ENCODE data around the gene PPP2R2D.
"Not testable (repeated sequence)": the region's sequence is repeated elsewhere in the genome, so short reads cannot be mapped to it uniquely, and the experiment has no call there.

The PPP2R2D gene

GRCh38 chr10:131909014-131909808 lies 8.4 kb downstream of the PPP2R2D start:
- DNase-seq, result no peak

GRCh38 chr10:131909929-131910328 lies 9.1 kb downstream of the PPP2R2D start:
- DNase-seq, result no peak

GRCh38 chr10:131910663-131911314 lies 10.0 kb downstream of the PPP2R2D start:
- DNase-seq, result no peak

GRCh38 chr10:131911451-131911850 lies 10.6 kb downstream of the PPP2R2D start:
- no peak for DNase-seq

GRCh38 chr10:131912620-131913019 lies 11.8 kb downstream of the PPP2R2D start:
- DNase-seq, result no peak

- DNase-seq, result no peak
Measured at GRCh38 chr10:131915484-131915883, 14.7 kb downstream of the PPP2R2D start.

GRCh38 chr10:131915990-131916766 lies 15.4 kb downstream of the PPP2R2D start:
- DNase-seq, result no peak

- DNase-seq, result not testable (repeated sequence)
Measured at GRCh38 chr10:131916767-131917160, 16.0 kb downstream of the PPP2R2D start.

GRCh38 chr10:131917496-131917895 lies 16.7 kb downstream of the PPP2R2D start:
- not testable (repeated sequence) for DNase-seq

GRCh38 chr10:131919461-131919860 lies 18.7 kb downstream of the PPP2R2D start:
- not testable (repeated sequence) for DNase-seq

GRCh38 chr10:131920151-131920550 lies 19.3 kb downstream of the PPP2R2D start:
- DNase-seq, result no peak

- no peak for DNase-seq
Measured at GRCh38 chr10:131920693-131921092, 19.9 kb downstream of the PPP2R2D start.

GRCh38 chr10:131921184-131921583 lies 20.4 kb downstream of the PPP2R2D start:
- DNase-seq, result no peak

GRCh38 chr10:131923038-131923756 lies 22.4 kb downstream of the PPP2R2D start:
- no peak for DNase-seq

GRCh38 chr10:131925011-131925649 lies 24.3 kb downstream of the PPP2R2D start:
- no peak for DNase-seq

- DNase-seq, result no peak
Measured at GRCh38 chr10:131925716-131926115, 24.9 kb downstream of the PPP2R2D start.

GRCh38 chr10:131926253-131926652 lies 25.4 kb downstream of the PPP2R2D start:
- no peak for DNase-seq

- no peak for DNase-seq
Measured at GRCh38 chr10:131926743-131927595, 26.2 kb downstream of the PPP2R2D start.

GRCh38 chr10:131928248-131929095 lies 27.7 kb downstream of the PPP2R2D start:
- DNase-seq, result no peak

- DNase-seq, result no peak
Measured at GRCh38 chr10:131929122-131929845, 28.5 kb downstream of the PPP2R2D start.

Data from activated CD4-positive, alpha-beta T cell treated with anti-CD3 and anti-CD28 coated beads, Interleukin-2, amount 50 U/mL, for 1 hour (primary cell).